ENCODE data around the gene COL28A1.

Gene COL28A1

DNA sequence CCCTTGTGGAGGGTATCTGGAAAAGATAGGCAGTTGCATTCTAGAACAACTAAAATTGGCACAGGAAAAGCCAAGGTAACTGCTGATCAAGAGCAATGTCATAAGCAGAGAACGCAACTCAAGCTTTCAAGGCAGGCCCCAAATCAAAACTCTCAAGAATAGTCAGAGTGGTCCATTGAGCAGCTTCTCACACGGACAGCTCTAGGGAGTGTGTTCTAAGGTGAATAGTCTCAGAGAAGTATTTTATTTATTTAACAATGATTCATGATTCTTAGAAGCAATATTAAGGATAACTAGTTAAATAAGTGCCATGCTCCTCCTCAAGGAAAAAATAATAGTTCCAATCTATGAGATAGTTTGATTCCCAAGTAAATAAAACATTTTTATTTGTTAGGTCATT lies 83.0 kb downstream of the COL28A1 start:
- no peak for DNase-seq

DNA sequence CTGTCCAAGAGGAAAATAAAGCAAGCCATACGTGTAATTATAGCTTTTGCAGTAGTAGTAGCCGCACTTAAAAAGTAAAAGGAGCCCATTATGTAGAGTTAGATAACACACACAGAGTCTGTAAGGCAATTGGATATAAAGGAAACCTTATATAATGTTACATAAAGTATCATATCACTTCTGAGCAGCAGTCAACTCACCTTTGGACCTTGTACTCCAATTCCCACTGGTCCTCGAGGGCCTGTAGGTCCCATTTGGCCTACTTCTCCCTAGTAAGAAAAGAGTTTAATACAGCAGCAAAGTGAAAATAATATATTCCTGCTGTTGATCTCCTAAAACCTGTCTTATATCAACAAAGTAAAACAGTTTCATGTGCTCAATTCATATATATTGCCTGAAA lies 83.6 kb downstream of the COL28A1 start:
- no peak for DNase-seq

- DNase-seq: no peak
Measured at GRCh38 chr7:7449055-7449454, 86.6 kb downstream of the COL28A1 start.

GRCh38 chr7:7446616-7447015 lies 89.1 kb downstream of the COL28A1 start:
- DNase-seq: no peak

DNA sequence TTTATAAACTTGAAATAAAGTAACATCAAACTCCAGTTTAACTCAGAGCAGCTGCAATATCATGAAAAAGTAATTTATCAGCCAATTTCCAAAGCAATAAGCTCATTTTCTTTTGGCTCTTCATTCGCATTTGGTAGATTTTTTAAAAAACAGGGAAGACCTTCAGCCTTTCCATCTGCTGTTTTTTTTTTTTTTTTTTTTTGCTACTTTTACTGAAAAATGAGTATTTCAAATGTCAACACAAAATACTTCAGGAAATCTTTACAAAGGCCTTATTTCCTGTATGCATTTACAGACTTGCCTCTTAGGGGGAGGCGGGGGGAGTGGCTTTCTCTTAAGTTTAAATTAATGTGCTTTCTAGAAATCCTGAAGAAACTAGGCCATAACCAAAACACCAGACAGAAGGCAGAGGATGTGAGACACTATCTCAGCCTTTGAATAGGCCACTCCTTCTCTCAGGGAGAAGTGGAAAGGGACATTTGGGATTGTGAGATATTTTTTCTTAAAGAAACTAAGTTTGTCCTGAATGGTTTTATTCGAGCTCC lies 91.8 kb downstream of the COL28A1 start:
- DNase-seq: no peak

- DNase-seq: no peak
Measured at GRCh38 chr7:7439564-7439963, 96.1 kb downstream of the COL28A1 start.

DNA sequence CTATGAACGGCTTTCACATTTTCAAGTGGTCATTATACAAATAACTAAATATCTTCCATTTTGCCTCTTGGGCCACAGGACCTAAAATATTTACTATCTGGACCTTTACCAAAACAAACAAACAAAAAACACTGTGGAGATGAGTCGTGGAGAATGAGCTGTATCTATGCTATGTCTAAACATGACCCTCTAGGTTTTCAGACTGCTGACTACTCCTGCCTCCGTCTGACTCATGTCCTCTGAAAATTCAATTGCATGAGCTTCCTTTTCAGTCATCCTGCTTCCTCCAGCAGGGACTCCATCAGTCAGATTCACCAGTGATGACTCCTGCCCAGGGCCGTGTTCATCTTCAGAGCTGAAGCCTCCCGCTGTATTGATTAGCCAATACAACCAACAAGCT lies 96.8 kb downstream of the COL28A1 start:
- no peak for DNase-seq

DNA sequence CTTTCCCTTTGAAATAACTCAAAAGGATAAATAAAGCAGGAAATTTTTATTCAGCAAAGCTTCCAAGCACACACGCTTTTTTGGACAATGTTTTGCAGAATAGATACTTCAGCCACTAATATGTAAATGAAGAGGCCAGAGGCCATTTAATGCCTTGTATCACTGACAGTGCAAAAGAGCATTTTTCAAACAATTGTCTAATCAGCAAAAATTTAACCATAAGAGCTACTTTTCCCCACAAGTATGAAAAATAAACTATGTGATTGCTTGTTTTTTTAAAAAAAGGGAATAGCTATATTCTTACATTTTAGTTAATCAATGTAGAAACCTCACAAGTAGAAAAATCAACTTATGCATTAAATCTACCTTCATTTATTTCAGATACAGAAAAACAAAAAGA lies 99.7 kb downstream of the COL28A1 start:
- no peak for DNase-seq

DNA sequence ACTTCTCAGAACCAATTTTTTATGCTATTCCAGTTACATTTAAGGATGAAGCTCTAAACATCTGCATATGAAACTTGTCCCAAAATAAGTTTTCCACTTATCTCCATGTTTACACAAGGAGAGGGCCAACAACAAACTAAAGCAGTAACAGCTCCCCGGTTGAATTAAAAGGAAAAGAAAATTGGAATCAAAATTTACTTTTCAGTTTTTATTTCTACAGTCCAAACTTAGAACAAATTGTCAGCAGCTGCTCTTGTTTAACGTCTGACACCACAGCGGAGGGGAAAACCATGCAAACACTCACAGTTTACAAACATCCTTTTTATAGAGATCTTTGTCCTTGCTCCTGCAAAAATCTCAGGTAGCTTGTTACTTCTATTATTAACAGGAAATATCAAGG lies 101.3 kb downstream of the COL28A1 start:
- no peak for DNase-seq

DNA sequence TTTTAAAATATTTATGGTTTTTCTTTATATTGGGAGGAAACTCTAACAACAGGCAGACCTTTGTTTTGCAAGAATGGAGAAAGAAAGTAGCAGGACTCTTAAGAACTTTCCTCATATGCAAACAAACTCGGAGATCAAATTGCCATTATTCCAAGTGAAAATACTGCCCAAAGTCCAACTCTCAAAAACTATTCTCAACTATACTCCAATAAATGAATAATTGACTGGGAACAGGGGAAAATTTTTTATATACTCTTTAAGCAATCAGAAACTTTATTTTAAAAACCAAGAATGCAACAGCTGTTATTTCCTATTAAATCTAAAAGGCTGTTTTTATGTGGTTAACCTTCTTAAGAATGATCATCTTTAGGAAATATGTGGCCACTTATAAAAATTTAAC lies 101.9 kb downstream of the COL28A1 start:
- no peak for DNase-seq

DNA sequence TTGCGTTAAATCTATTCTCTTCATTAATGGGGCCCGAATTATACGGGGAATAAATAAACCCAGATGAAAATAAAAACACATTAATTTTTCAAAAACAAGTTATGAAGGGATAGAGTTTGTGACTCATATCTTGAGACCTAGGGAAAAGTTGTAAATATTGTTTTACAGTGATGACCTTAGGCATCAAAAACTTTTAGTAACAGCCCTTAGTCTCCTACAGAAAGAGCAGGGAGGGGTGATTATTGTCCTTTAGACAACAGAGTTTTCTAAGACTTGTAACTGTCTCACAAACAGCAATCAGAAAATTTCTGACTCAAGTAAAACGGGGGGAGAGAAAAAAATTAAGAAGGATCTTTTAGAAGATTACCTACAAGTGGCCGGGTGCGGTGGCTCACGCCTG lies 102.7 kb downstream of the COL28A1 start:
- DNase-seq: no peak

DNA sequence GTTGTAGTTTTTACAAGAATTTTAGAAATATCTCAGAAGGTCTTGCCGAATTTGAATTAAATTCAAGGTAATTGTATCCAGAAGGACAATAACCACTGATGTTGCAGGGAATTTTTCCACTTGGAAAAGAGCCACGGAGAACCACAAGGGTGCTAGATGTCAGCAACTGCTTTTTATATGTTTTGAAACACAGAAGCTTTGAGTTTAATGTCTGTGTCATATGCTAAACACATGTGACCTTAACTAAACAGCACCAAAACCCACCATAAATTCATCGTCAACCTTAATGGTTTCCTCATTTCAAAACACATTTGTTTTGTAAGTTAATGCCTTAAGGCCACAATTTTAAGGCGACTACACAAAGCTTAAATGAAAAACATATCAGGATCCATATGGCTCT lies 106.9 kb downstream of the COL28A1 start:
- no peak for DNase-seq

GRCh38 chr7:7427363-7427762 lies 108.3 kb downstream of the COL28A1 start:
- no peak for DNase-seq

- DNase-seq: no peak
Measured at GRCh38 chr7:7426676-7427075, 109.0 kb downstream of the COL28A1 start.

DNA sequence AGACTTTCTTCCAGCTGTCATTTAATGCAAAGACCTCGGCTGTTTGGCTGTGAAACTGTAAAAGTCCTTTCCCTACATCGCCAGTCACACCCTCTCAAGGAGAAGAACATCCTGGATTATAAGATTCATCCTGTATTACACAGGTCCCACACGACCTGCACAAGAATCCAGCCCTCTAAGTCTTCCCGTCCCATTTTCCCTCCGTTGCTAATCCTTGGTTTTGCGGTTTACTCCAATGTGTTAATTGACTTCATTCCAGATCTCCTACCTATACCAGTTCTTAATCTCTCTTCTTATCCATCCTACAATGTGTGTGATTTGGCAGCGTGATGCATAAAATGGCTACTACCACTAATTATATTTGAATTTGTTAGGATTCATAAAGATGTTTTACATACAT lies 110.4 kb downstream of the COL28A1 start:
- DNase-seq: no peak

DNA sequence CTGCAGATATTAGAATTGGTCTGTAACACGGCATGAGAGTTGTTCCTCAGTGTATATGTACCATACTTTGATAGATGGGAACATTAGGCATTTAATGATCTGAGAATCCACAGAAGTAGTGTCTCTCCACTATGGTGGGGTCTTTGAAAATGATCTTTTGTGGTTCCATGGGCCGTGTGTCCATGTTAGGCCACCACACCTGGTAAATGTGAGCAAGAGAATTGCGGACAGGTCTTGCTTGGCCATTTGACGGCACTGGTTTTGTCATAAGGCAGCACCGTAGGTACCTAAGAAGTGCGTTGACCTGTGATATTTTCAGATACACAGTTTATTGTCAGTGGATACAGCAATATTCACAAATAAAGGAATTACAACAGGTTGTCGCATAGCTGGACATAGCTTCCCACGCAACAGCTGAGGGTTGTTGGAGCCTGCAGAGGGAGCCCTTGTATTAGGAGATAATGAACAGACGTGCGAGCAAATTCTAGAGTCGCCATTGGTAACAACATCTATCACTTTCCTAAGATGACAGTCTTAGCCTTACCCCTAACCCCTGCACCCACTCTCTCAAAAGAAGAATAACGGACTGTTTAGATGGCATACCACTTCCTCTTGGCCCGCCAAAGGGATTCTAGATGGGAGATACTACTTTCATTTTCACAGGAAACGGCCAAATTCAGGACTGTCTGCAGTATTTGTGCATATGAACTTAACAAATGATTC lies 111.4 kb downstream of the COL28A1 start:
- peak; percentile 31 for DNase-seq

DNA sequence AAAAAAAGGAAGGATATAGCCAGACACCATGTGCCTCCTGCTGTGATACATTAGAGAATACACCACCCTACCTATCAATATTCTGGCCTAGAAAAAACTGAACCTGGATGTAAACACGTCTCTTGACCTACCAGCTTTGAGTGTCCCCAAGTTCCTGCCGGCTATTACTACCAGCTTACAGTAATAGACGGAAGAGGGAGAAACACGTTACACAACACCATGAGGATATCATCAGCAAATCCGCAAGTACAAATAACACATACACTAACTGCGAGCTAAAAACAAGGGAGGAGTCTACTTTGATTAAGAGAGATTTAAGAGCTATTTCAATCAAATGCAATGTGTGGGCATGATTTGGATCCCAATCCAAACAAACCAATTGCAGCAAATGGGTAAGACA lies 113.0 kb downstream of the COL28A1 start:
- DNase-seq: no peak

DNA sequence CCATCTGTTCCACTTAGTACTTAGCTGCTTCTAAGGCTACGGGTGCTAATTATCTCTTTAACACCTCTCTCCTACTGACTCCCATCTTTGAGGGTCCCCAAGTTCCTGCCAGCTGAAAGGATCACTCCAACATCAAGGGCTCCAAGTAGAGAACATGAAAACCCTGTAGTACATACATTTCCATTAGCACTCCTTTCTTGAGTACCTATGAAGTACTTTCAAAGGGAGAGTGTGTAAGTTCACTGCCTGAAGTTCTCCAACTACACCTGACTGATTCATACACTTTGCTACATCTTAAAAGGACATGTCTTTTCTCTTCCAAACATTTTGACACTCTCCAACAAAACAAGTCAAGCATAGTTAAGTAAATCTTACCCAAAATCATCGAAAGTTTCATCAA lies 113.8 kb downstream of the COL28A1 start:
- DNase-seq: no peak

DNA sequence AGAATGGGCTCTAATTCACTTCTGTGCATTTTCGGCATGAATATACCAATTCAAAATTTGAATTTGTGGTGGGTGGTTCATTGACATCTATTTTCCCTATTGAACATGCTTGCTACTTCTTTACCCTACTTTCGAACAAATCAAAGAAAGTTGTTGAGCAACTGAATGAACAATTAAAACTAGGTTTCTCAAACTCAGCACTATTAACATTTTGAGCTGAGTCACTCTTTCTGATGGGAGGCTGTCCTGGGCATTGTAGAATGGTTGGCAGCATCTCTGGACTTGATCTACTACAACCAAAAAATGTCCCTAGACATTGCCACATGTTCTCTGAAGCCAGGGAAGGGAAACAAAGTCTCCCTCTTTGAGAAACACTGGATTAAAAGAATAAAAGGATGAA lies 116.7 kb downstream of the COL28A1 start:
- DNase-seq: no peak

DNA sequence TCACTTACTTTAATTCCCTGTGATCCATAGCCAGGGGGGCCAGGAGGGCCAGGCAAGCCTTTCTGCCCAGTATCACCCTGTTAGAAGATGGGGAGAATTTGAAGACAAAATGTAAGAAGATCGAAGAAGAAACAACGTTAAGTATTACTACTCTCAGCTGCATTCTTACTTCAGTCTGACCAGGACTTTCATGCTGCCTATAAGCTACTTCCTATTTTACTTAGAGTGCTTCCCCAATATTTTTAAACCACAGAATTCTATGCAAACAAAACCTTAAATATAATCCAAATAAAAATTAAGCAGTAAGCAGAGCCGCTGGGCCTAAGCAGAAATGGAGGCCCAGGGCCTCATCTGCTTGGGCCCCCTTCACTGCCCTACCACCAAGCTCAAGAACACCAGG lies 117.8 kb downstream of the COL28A1 start:
- no peak for DNase-seq

GRCh38 chr7:7417414-7417813 lies 118.3 kb downstream of the COL28A1 start:
- no peak for DNase-seq

- peak; percentile 5 for DNase-seq
Measured at GRCh38 chr7:7416031-7416858, 119.4 kb downstream of the COL28A1 start.

DNA sequence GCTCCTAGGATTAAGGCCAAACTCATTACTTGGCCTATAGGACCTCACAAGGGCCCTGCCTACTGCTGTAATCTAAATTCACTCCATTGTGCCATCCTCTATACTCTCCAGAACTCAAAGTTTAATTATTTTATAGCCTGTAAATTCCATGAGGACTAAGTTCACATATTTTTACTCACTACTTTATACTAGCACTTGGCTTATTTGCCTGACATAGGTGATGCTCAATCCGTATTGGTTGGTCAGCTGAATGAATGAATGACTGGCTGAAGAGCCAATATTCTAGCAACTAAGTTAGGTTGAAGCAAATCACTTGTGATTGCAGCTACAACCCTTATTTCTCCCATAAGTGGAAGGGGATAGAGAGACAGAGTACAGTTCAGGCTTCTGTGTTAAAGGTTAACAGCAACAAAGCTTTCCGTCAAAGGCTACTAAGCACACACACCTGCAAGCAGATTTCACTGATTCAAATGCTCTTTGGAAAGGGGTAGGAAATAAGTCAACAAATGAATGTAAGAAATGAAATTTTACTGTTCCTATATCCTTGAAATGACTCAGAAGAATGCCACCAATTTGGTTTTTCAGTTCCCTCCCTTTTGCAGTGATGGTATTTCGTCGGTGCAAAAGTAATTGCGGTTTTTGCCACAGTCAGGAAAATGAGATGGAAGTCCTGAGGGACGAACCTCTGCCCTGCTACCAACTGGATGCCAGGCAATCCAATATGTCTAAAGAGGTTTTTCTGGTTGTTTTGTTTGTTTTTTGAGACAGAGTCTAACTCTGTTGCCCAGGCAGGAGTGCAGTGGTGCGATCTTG lies 120.7 kb downstream of the COL28A1 start:
- DNase-seq: no peak
